K562 (cell line): Measurements from ENCODE around the gene MED29. TPM values are rescaled to one million over a fixed set of nuclear protein-coding genes. Genes with fewer than 3 reads are reported as not detected.

Source experiments
- BRD9 ChIP-seq: fragments of 450-650 bp; IDR thresholded peaks from 2 replicates; pipeline ENCODE4 v1.6.1; 2018; ENCODE audit warnings: low read depth; ENCODE audit not compliant: partially characterized antibody
- CHD2 ChIP-seq: IDR thresholded peaks from 2 replicates; pipeline ENCODE4 v1.6.1; 2011; ENCODE audit warnings: low read depth, low read length
- GTF2E2 ChIP-seq: fragments of 200-800 bp; sonication (Bioruptor generic); IDR thresholded peaks from 2 replicates; pipeline ENCODE4 v1.6.1; 2016; ENCODE audit warnings: missing genetic modification characterization, missing compliant biosample characterization
- MAFF ChIP-seq: IDR thresholded peaks from 2 replicates; pipeline ENCODE4 v1.6.1; 2012; ENCODE audit warnings: low read length, improper control_type of control experiment
- MCM3 ChIP-seq: fragments of 450-650 bp; IDR thresholded peaks from 2 replicates; pipeline ENCODE4 v1.6.1; 2016
- NR4A1 ChIP-seq, 2 experiments: fragments of 250-450 bp in 1 of 2; fragments of 450-650 bp in 1 of 2; sonication (Bioruptor Pico) in 1 of 2; IDR thresholded peaks; 2 replicates each; pipeline versions ENCODE4 v1.4.0 to v1.6.1; 2016 to 2020; ENCODE audit warnings: mild to moderate bottlenecking in 2 of 2, missing compliant biosample characterization in 1 of 2, missing genetic modification characterization in 1 of 2, moderate library complexity in 1 of 2
- PKNOX1 ChIP-seq: fragments of 450-650 bp; IDR thresholded peaks from 2 replicates; pipeline ENCODE4 v1.6.1; 2016
- POLR2AphosphoS2 ChIP-seq: IDR thresholded peaks from 2 replicates; pipeline ENCODE4 v1.6.1; 2012; ENCODE audit warnings: low read length, improper control_type of control experiment
- XRCC4 ChIP-seq: IDR thresholded peaks from one replicate; pipeline ENCODE4 v1.6.1; 2011; ENCODE audit not compliant: insufficient read depth, insufficient read length; ENCODE audit errors: extremely low read depth
- ZNF165 ChIP-seq: fragments of 250-450 bp; sonication (Bioruptor Pico); IDR thresholded peaks from 2 replicates; pipeline ENCODE4 v1.4.0; 2020; ENCODE audit warnings: borderline replicate concordance
- ZNF197 ChIP-seq: fragments of 200-800 bp; sonication (Bioruptor generic); IDR thresholded peaks from 2 replicates; pipeline ENCODE4 v1.6.1; 2016; ENCODE audit warnings: low read depth, missing genetic modification characterization, missing compliant biosample characterization
- ZNF263 ChIP-seq: sonication (generic); formaldehyde crosslinking; IDR thresholded peaks from 2 replicates; pipeline ENCODE4 v1.8.0; 2022; ENCODE audit warnings: mild to moderate bottlenecking, missing genetic modification reagents, borderline replicate concordance
- polyA plus RNA-seq, 8 experiments: library from polyadenylated mRNA; depleted of rRNA in 4 of 8; stranded (reverse) in 5 of 8; unstranded in 3 of 8; fragments of >200 nt; fragmentation: Nextera tagmentation in 2 of 8; fragmentation: Illumina TruSeq in 1 of 8; extraction: Ambion mirVana in 2 of 8; extraction: Trizol in 1 of 8; gene quantifications; 2 replicates each; pipeline versions ENCODE4 v1.2.1 to v1.2.3, GENCODE V29; 2011 to 2014; ENCODE audit warnings: inconsistent platforms in 1 of 8, missing spikeins in 1 of 8
- total RNA-seq, 7 experiments: library from RNA; depleted of rRNA in 6 of 7; stranded (reverse); fragments of >200 nt in 6 of 7; fragmentation: Illumina TruSeq in 2 of 7; extraction: Trizol in 2 of 7; gene quantifications; 2 replicates each; pipeline versions ENCODE4 v1.2.1 to v1.2.3, GENCODE V29; 2011 to 2021; ENCODE audit warnings: low replicate concordance in 1 of 7
- TF ChIP-seq, protein P1 (sequence below): sonication (generic); formaldehyde crosslinking; IDR thresholded peaks from 2 replicates; pipeline ENCODE4 v1.8.0; 2023; ENCODE audit warnings: mild to moderate bottlenecking, missing genetic modification reagents

MED29 gene
- total and polyA plus RNA-seq, 9 of the 15 experiments (the other 6 are each of a cell fraction or from before 2014, with no cell fraction given) = 1.8 to 22.6 (median 12.4) TPM

DNA sequence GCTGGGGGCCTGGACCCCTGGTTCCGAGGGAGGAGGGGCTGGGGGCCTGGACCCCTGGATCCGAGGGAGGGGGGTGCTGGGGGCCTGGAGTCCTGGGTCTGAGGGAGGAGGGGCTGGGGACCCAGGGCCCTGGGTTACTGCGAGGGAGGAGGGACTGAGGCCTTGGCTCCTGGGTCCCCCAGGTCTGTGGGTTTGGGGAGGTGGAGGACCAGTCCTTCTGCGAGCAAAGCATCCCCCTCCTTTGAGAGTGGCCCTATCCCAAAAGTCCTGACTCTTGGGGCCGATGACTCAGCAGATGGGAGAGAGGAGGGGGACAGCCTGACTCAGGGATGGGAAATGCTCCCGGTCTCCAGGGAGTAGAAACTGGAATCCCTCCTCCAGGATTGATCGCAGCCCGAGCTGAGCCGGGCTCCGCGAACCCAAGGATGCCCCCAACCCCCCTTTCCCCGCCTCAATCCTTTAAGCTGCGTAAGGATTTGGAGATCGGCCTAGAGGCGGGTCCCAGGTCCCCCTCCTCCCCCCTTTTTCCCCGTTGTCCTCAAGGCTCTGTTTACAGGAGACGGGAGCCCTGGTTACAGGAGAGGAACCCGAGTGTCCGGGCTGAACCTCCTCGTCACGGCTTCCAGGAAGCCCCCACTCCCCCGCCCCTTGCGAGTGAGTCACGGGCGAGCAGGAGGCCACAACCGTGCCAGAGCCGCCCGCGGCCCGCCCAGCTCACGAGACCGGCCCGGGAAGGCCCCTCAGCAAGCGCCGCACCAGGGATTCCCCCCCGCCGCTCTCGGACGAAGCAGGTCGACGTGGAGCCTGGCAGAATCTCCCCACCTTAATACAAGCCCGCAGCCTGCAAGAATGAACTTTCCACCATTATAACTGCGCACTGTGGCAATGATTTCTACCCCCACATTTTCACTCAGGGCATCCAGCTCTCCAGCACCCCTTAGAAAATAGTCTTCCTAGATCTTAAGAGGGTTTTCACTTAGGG, 12.4 kb downstream of the MED29 start (continued):
- TF ChIP-seq MAFF (peak; percentile 76), ZNF165 (CRISPR knock-in tag) (no peak), BRD9 (peak; percentile 38), CHD2 (no peak), PKNOX1 (peak; percentile 6; the same call in 1 of the 2 replicates), ZNF263 (CRISPR knock-in tag) (peak; percentile 76; the same call in 1 of the 2 replicates), MCM3 (no peak), XRCC4 (no peak), POLR2AphosphoS2 (no peak), NR4A1 (CRISPR knock-in tag; IDR thresholded peaks at IDR 0.05) (no peak), NR4A1 (tag; IDR thresholded peaks at IDR 0.05) (peak; percentile 56; the same call in 1 of the 2 replicates), GTF2E2 (tag) (no peak; the same call in 1 of the 2 replicates), ZNF197 (no peak)
- TF ChIP-seq, protein P1, sequence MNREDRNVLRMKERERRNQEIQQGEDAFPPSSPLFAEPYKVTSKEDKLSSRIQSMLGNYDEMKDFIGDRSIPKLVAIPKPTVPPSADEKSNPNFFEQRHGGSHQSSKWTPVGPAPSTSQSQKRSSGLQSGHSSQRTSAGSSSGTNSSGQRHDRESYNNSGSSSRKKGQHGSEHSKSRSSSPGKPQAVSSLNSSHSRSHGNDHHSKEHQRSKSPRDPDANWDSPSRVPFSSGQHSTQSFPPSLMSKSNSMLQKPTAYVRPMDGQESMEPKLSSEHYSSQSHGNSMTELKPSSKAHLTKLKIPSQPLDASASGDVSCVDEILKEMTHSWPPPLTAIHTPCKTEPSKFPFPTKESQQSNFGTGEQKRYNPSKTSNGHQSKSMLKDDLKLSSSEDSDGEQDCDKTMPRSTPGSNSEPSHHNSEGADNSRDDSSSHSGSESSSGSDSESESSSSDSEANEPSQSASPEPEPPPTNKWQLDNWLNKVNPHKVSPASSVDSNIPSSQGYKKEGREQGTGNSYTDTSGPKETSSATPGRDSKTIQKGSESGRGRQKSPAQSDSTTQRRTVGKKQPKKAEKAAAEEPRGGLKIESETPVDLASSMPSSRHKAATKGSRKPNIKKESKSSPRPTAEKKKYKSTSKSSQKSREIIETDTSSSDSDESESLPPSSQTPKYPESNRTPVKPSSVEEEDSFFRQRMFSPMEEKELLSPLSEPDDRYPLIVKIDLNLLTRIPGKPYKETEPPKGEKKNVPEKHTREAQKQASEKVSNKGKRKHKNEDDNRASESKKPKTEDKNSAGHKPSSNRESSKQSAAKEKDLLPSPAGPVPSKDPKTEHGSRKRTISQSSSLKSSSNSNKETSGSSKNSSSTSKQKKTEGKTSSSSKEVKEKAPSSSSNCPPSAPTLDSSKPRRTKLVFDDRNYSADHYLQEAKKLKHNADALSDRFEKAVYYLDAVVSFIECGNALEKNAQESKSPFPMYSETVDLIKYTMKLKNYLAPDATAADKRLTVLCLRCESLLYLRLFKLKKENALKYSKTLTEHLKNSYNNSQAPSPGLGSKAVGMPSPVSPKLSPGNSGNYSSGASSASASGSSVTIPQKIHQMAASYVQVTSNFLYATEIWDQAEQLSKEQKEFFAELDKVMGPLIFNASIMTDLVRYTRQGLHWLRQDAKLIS (CRISPR knock-in tag) = no peak
